Skin epidermis (tissue), 12 donors: ENCODE measurements around the gene EHD3.
"Not testable (repeated sequence)": the region's sequence is repeated elsewhere in the genome, so short reads cannot be mapped to it uniquely, and the experiment has no call there.

ENCODE experiments used
- H3K27ac ChIP-seq, 21 experiments: fragments of 200-600 bp; sonication (generic) in 11 of 21; one replicate each; pipeline ENCODE4 v1.5.0; 2020; ENCODE audit warnings: mild to moderate bottlenecking in 3 of 21, inconsistent platforms in 2 of 21, moderate library complexity in 2 of 21
- H3K4me3 ChIP-seq, 7 experiments: fragments of 200-600 bp; sonication (generic) in 2 of 7; one replicate each; pipeline ENCODE4 v1.5.0; 2020; ENCODE audit warnings: inconsistent platforms in 2 of 7, mild to moderate bottlenecking in 2 of 7, moderate library complexity in 1 of 7

Gene EHD3

DNA sequence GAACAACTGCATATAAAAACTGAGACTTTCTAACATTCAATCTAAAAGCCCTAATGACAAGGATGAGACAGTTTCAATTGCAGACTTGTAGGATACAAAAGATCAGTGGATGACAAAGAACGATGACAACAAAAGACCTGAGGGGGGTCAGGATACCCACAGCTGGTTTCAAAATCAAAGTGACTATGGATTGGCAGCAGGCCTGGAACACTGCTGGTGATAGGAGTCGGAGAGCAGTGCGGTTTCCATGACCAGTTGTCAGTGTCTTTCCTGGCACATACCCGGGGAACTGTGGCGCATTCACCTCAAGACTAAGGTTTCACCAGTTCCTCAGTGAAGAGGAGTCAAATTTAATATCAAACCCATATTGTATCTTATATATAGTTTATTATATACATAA is 42.0 kb downstream of the EHD3 start:
- no peak overlapping the region for H3K4me3 ChIP-seq
- no peak overlapping the region for H3K27ac ChIP-seq

DNA sequence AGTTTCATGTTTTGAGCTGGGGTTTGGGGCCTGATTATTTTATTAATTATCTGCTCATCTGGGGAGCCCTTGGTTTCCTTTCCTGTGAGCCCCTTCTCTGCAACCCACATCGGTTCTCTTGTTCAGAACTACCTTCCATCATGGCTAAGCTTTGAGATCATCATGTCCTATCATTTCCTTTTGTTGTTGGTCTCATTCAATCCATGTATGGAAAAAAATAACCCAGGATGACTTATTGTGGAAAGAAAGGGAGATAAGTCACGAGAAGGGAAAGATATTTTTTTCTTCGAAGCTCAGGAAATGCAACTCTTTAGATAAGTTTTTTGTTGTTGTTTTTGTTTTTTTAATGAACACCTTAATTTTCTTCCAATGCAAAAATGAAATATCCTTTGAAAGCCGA is 43.7 kb downstream of the EHD3 start:
- H3K4me3 ChIP-seq = no peak overlapping the region
- H3K27ac ChIP-seq = no peak overlapping the region

DNA sequence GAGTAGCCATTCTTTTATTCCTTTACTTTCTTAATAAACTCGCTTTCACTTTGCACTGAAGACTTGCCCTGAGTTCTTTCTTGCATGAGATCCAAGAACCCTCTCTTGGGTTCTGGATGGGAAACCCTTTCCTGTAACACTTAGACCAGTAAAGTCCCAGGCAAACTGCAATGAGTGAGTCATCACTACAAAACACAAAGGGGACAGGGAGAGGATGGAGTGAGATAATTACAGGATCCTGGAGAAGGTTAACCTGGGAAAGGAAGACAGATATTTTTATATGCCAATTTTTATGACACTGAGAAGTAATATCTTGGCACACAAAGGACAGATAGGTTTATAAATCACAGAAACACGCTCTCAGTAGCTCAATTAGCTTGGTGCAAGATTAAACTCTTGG is 48.7 kb downstream of the EHD3 start:
- Histone ChIP-seq H3K4me3 (no peak overlapping the region), H3K27ac (peak overlapping the region in 6 of 21 experiments; percentile 16 to 66 (median 43))

DNA sequence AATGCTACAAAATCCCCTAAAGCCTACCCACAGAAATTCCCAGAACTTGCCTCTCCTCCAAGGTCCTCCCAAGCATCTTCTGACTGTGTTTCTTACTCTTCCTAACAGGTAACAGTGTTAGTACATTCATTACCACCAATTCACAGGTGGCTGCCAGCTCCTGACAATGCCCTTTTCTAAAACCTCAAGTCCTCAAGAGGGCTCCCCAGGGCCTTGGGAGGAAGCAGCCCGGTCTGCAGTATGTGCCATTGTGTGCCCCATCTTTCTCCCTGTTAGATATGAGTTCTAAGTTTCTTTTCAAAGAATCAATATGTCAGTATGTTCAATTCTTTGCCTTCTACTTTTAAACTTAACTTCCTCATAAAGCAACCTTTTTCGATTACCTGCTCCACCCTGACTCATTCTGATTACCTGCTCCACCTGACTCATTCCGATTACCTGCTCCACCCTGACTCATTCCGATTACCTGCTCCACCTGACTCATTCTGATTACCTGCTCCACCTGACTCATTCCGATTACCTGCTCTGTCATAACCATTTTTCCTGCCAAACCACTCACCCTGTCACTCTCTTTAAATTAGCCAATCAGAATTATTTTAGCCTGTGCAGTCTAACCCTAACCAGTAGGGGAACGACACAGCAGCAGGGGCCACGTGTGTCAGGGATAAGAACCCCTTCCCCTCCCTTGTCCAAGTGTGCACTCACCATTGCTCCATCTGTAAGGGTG is 49.4 kb downstream of the EHD3 start:
- H3K27ac ChIP-seq = peak overlapping the region in 7 of 21 experiments; percentile 16 to 71 (median 51)
- not testable (repeated sequence) for H3K4me3 ChIP-seq

DNA sequence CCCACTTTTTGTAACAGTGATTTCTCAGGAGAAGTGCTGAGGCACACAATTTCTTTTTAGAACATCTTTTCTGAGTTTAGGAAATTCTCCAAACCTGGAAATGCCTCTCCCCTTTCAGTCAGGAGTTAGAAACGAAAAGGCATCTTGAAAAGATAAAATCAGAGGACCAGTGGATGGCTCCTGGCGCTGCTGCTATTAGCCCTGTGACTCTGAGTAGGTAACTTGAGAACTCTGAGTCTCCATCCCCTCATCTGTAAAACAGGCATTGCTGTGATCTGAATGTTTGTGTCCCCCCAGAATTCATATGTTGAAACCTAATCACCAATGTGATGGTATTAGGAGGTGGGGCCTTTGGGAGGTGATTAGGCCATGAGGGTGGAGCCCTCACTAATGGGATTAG is 50.2 kb downstream of the EHD3 start:
- H3K4me3 ChIP-seq = no peak overlapping the region
- H3K27ac ChIP-seq = peak overlapping the region in 1 of 21 experiments; percentile 10

DNA sequence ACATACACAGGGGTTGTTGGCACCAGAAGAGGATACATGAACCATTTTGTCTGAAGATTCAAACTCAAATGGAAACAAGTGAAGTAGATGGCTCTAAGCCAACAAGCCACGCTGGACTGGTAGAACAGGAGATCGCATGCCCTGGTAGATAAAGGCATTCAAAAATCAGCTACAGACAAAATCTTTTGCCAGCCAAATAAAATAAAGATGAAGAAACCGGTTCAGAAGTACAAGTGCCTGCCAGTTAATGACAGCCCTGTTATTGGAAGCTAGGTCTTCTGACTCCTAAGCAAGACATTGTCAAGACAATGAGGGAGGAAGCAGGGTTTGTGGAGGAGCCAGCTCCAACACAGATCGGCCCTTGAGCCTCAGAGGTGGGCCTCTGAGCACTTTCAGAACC is 52.3 kb downstream of the EHD3 start:
- Histone ChIP-seq H3K27ac (peak overlapping the region in 3 of 21 experiments; percentile 22 to 39 (median 23)), H3K4me3 (no peak overlapping the region)

DNA sequence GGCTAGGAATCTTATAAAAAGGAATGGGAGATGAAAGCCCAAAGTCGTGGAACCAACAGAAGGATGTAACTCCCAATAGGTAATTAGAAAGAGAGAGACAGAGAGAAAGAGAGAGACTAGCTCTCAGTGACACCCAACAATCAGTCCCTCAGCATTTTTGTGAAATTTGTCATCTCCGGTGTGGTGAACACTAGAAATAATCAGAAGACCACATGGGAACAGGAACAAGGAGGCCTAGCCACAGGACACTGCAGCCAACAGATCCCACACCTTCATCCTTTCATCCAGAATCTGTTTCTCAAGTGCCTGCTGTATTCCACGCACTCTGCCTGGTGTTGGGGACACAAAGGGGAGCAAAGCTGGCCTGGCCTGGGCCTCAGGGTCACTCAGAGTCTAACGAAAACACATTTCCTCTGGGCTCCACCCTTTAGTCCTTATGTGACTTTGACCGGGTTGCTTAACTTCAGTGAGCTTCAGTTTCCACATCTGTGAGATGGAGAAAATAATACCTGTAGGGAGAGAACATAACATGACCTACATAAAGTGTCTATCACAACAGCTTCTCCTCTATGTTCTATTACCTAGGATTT is 53.1 kb downstream of the EHD3 start:
- Histone ChIP-seq H3K27ac (peak overlapping the region in 1 of 21 experiments; percentile 37), H3K4me3 (no peak overlapping the region)

DNA sequence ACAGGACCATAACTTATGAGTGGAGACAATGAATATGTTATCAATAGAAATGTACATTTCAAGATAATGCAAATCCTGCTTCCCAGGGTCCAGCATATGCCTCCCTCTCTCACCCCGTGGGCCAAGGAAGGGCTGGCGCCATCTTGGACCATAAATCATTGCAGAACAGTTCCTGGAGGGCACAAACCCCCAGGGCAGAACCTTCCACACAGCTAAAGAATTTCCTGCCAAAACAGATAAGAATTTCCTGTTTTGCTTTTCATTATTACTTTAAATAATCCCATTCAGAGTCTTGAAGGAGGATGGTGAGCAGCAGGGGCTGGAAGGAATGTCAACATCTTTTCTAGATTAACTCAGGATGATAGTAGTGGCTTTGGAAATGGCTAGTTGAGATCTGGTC is 53.7 kb downstream of the EHD3 start:
- no peak overlapping the region for H3K4me3 ChIP-seq
- H3K27ac ChIP-seq = no peak overlapping the region

DNA sequence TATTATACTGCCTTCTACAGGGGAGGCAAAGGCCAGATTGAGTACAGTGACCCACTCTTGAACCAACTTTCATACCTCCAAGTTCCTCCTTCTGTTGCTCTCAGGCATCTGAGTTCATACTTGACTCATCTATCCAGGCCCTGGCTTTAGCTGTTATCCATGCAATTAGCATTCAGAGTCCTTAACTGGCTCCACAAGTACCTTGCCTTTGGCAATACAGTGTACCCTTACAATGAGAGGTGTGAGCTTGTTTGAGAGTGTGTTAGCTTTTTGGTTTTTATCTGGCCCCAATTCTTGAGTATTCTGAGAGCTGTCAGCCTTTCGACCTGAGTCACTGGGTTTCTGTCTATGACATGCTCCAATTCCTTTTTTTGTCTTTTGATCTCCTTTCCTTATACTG is 60.2 kb downstream of the EHD3 start:
- no peak overlapping the region for H3K27ac ChIP-seq
- H3K4me3 ChIP-seq = no peak overlapping the region

DNA sequence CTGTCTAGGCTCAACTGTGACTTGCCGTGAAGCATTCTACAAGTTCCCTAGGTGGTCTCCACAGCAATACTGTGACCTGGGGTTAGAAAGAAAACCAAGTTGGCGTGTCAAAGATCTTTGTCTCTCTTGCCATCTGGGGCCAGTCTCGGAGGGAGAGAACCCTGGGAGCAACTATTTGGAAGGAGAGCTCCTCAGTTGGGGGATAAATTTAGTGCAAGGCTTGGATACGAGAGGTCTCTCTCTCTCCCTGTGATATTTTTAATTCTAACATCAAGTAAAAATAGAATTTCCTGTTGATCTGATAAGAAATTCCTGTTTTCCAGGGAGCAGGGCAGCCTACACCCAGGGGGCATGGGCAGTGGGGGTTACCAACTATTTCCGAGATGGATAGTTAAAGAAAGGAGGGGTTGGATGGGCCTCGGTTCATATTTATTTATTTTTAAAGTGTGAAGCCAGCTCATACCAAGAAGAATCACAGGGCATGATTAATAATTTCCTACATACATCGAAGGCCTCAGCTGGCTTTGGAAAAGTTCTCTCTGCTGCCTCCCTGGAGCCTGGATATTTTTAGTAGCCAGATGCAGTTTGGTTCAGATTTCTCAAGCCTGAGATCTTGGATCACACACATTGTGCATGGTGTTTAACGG is 62.8 kb downstream of the EHD3 start:
- peak overlapping the region in 4 of 21 experiments; percentile 14 to 39 (median 26) for H3K27ac ChIP-seq
- H3K4me3 ChIP-seq = no peak overlapping the region

DNA sequence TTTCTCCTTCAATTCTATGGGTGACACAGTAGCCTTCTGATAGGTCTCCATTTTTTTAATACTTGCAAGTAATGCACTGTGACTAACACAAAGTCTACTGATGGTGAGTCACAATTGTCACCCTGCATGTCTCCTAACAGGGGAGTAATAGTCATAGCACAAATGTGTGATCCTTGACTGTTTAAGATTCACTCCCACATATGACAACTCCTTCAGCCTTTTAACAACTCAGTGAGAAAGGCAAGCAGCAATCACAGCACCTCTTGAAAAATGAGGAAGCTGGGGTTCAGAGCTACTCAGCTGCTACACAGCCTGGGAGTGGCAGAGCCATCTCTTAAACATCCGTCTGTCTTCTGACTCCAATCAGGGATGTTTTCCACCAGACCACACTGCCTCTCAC is 63.8 kb downstream of the EHD3 start:
- Histone ChIP-seq H3K27ac (peak overlapping the region in 2 of 21 experiments; percentile 7 to 14), H3K4me3 (no peak overlapping the region)

DNA sequence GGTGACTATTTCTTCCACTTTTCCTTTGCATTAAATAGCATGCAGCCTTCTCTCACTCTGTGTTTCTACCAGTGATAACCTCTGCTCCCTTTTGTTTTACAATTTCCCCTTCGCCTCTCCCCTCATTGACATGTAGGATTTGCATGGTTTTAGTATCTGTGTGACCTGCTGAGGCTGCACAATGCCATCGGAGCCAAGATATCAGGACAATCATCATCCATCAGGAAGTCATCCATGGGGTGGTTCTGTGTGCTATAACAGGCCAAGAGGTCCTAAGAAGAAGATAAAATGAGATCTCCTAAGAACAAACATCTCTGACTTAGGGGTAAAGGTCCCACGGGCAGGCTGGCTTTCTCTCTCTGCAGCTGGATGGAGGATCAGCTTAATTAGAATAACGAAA is 65.6 kb downstream of the EHD3 start:
- H3K4me3 ChIP-seq = no peak overlapping the region
- no peak overlapping the region for H3K27ac ChIP-seq

DNA sequence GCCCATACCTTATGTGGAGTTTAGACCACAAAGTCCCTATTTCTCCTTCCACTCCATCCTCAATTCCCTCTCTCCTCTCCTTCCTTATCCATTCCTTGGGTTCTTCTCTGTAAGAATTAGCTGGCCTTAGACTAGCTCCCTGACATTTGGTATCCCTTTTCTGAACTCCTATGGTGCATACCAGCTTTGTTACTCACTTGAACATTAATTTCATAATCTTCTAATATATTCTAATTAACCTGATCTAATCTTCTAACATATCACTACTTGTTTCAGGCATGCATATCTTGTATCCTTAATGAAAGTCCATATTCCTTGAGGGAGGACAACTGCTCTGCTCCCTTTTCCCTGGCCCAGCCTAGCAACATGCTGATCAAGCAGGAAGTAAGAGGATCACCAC is 66.4 kb downstream of the EHD3 start:
- peak overlapping the region in 1 of 21 experiments; percentile 19 for H3K27ac ChIP-seq
- no peak overlapping the region for H3K4me3 ChIP-seq

DNA sequence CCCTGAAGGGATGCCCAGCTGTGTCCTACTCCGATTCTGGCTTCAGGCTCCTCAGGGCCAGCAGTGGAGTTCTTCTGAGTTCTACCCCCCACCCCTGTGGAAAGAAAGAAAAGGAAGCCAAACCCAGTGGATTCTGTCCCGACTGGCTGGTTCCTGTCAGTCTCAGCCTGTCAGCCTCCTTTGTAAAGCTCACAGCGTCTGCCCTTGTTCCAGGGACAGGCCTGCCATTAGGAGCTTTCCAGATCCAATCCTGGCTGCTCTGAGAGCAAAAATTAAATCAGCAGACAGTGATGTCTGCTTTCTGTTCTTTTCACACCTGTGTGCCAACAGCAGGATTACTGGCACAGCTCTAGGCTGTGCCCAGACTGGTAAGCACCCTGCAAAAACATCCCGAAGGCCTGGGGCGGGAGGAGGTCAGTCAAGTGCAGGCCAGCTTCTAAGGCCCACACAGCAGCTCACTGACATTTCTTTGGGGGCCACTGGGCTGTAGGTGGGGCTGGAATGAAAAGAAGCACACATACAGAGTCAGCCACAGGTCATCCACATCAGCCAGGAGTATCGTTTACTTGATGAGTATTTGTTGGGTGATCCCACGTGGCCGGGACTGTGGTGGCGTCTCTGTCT is 69.1 kb downstream of the EHD3 start:
- H3K27ac ChIP-seq = peak overlapping the region in 7 of 21 experiments; percentile 18 to 58 (median 32)

DNA sequence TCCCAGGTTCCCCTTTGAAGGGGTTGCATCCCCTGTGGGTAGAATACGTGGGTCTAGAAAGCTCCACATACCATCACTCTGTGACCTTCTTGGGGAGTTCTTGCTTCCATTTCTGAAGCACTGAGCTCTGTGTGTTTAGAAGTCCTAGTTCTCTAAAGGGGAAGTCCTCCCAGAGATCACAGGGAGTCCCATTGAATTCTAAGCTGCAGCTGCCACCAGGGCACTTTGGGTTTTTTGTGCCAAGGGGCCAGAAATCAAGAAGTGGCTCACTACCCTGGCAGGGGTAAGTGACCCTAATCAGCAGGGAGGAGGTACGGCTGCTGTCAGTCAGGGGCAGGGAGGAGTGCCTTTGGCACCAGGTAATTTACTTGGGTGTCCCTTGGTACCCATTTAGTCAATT is 70.9 kb downstream of the EHD3 start:
- Histone ChIP-seq H3K4me3 (no peak overlapping the region), H3K27ac (no peak overlapping the region)

More for the DNA sequence above, 69.1 kb downstream of the EHD3 start:
- no peak overlapping the region for H3K4me3 ChIP-seq

DNA sequence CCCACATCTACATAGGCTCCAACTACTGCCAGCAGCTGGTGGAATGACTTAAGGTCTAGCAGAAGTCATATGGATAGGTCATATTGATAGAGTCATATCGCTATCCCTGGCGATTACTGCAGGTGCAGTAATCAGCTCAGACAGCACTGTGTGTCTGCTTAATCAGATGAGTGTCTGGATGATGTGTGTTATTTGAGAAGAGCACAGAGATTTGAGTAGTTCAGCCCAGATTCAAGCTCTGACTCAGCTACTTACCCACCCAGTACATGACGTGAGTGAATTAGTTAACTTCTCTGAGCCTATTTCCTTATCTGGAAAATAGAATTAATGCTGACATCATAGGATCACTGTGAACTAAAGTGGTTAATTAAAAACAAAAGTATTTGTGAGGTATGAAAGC is 78.9 kb downstream of the EHD3 start:
- Histone ChIP-seq H3K4me3 (no peak overlapping the region), H3K27ac (no peak overlapping the region)

DNA sequence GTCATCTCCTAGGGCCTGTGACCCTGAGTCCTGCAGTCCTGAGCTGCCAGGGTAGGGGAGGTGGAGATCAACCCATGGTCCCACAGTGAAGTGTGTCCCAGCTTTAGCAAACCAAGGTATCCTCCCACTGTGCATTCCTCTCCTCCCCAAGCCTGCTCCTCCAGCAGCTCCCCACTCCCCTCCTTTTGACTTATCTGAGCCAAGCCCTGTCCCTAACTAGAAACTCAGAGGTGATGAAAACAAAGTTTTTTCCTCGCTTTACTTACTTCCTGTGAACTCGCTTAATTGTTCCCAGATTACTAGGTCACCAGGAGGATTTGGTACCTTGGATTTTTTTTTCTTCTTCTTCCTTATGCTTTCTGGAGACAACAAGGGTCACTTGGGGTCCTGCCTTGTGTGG is 80.8 kb downstream of the EHD3 start:
- Histone ChIP-seq H3K4me3 (no peak overlapping the region), H3K27ac (no peak overlapping the region)

DNA sequence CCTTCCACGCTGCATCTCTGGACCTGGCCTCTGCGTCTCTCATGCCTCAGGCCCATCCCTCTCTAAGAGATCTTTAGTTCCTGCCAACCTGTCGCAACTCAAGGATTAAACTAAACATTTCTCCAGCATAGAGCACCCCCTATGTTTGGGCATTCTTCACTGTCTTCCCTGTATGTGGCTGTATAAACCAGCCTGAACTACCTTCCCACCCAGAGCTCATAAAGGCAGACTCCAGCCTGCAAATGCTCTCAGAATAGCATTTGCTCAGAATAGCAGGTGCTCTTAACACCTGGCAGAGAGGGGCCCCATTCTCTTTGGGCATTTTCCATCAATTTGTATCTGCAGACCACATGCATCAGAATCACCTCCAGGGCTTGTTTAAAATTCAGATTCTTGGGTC is 83.4 kb downstream of the EHD3 start:
- peak overlapping the region in 1 of 21 experiments; percentile 45 for H3K27ac ChIP-seq
- H3K4me3 ChIP-seq = no peak overlapping the region

DNA sequence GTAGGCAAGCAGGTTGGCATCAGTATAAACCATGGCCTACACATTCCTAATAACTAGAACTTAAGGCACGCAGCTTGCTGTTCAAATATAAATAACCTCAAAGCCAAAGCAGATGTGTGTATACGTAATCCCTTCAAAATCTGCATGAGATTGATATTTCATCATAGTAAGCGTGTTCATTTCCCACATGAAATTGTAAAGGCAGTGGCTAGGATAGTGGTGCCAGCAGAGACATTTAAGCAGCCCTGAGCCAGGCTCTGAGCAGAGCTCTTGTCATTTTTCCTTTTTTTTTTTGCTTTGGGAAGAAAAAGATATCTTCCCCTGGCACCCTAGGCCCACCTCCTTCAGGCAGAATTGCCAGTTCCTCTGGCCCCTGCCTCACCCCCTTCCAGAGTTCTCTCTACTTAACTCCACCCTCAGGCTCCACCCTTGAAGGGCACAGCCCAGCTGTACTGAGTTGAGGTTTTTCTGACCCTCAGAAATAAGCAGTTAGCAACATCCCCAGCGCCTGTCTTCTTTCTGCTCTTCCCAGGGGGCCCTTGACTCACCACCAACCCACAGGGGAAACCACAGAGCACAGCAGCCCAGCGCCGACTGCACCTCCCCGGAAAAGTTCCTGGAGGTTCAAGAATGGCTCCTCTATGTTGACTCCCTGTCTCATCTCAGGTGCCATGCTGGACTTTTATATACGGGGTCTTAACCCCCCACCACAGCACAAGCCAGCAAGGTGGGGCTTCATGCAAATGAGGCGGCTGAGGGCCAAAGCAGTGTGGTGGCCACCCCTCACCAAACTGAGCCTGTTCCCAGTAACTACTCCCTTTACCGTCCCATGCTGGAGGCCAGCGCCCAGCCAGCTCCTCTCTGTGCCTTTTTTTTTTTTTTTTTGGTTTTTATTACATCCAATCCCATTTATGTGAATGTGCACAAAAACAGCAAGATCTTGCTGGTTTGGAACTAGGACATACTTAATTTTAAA is 84.7 kb downstream of the EHD3 start:
- Histone ChIP-seq H3K27ac (peak overlapping the region in 14 of 21 experiments; percentile 7 to 74 (median 46)), H3K4me3 (no peak overlapping the region)
